DMS 273 treated with DMSO at 0.1 percent for 48 hours (cell line): Measurements from ENCODE around the gene UXS1.

Source experiments
- DNase-seq: peaks from one replicate; lab custom pipeline; 2025; lab: John Stamatoyannopoulos, UW

UXS1 gene

DNA sequence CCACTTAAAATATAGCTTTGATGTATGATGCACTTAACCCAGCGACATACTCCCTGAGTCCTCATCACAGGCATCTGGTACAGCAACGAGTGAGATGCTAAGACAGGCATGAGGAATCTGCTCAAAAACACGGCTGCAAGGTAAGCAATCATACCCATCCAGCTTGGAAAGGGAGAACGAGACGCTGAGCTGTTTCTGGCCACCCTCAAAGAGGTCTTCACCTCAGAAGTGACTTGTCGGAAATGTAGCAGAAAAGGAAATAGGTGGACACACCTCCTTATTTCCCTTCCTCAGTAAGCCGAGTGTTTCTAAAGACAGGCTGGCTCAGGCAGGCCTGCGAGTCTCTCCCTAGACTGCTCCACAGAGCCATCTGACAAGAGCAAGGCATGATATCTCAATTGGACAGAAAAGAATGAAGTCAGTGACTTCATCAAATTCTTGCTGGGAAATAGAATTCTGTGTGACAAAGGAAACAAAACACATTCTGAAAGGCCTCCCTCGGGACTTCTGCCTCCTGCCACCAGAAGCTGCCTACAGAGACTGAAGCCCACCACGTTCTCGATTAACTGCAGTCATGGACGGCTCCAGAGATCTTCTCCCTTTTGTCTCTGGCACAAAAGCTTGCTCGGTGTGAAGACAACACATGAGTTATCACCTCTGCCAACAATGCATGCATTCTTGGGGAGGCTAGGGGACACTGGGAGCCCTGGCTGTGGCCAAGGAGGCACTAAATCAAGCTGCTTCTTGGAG, 84.3 kb downstream of the UXS1 start:
- DNase-seq = no peak

DNA sequence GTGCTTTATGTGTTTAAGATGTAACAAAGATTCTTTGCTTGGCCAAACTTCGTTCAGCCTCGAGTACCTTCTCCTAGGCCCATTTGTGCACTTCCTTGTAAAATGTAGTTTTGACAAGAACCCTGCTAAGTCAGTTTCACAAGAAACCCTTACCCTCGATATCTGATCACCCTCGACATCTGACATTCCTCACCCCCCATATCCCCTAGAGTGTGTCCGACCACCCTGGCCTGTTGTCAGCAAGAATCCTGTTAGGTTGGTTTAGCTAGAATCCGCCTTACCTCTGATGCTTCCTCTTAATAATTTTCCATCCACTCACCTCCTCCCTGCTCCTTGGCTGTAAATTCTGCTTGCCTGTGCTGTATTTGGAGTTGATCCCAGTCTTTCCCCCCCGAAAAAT, 85.3 kb downstream of the UXS1 start:
- DNase-seq = no peak

DNA sequence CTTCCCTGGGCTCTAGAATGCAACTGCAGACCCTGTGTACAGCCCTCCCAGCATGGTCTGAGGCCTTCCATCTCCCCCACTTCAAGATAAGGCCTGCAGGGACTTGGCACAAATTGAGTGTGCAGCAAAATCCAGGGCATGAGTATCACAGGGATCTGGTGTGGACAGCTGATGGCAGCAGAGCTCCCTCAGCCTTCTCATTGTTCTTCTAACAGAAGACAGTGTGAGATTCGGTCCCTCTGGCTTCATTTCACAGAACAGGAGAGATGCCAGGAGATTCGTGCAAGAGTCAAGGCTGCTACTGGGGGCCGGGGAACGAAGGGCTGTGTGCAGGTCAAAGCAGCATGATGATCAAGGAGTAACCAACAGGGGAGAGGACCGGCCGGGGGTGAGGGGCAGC, 85.8 kb downstream of the UXS1 start:
- DNase-seq = no peak

DNA sequence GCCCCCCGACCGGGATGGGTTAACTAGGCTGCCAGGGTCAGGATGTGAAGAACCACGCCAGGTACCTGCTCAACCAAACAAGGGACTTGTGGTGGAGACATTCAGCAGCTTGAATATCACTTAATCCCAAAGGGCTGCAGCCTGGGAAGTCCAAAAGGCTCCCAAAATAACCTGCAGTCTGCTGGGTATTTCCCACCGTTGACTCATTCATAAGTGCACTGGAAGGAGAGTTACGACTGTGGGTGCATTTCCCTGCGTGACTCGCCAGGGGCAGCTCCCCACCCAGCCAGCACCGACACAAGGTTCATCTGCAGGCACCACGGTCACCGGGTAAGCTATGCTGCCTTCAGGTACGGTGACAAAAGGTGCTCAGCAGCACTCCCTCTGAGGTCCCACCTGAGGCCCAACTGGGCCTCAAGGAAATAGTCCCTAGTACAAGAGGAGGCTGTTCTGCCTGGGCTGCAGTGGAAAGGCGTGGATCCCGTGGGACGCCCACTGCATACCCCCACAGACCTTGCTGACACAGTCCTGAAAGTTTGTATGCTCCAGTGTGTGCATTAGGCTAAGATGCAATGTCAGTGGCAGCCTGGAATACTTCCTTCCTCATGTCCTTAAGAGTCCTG, 86.5 kb downstream of the UXS1 start:
- DNase-seq = no peak

DNA sequence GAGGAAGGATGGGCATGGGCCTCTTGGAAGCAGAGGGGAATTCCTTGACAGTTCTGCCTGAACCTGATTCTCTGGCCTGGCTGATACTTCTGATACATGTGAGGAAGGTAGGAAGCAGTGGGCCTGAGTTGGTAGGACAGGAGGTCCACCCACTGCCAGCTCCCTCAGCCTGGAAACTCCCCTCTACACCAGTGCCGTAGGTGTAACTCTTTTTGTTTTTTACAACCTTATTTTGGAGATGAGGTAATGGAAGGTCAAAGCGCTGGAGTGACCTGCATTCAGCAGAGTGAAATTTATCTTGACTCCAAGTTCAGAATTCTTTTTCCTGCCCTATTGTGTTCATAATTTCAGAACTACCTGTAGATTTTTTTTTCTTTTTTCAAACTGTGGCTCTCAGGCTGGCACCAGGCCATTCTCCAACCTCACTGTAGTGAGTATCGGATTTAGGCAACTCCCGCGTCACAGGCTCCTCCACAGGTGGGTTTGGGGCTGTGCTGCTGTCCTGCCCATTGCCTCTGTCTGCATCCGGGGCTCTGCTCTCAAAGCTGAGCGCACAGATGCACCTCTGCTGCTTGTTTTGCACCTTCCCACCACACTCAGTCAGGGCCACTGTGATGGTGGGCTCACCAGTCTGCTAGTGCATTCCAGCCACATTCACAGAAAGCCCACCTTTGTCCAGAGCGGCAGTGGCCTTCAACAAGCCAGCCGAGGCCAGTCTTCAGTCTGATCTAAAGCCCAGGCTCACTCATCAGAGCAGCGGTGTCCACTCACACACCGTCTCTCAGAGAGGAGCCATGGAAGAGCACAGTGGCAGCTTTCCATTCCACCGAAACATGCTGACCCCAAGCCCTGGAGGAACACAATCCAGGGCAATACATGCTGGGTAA, 87.2 kb downstream of the UXS1 start:
- DNase-seq = no peak

DNA sequence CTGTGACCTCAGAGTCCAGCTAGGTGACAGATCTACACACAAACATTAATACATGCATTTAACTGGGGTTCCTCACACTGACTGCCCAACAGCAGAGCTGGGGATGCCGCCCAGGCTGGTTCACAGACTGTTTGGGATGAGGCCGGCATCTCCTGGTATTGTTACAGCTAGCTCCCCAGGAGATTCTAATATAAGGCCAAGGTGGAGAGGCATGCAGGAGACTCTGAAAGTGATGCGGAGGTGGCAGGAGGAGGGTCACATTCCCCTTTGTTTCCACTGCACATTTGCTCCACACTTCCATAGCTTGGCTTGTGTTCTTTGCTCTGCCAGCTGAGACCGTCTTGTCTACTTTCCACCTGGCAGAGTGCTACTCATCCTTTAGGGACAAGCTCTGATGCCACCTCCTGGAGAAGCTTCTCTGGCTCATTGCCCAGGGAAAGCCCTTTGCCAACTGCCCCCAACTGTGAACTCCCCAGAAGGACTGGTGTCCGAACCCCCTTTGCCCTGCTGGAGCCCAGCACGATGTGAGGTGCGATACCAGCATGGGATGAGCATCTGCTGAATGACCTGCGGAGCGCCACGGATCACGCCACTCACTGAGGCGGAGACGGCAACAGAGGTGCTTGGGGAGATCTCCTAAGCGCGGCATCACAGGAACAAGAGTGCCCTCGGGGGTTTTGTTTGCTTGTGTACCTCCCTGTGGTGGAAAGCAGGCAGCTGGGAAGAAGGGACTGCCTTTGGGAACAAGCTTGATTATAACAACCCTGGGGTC, 88.8 kb downstream of the UXS1 start:
- no peak for DNase-seq

DNA sequence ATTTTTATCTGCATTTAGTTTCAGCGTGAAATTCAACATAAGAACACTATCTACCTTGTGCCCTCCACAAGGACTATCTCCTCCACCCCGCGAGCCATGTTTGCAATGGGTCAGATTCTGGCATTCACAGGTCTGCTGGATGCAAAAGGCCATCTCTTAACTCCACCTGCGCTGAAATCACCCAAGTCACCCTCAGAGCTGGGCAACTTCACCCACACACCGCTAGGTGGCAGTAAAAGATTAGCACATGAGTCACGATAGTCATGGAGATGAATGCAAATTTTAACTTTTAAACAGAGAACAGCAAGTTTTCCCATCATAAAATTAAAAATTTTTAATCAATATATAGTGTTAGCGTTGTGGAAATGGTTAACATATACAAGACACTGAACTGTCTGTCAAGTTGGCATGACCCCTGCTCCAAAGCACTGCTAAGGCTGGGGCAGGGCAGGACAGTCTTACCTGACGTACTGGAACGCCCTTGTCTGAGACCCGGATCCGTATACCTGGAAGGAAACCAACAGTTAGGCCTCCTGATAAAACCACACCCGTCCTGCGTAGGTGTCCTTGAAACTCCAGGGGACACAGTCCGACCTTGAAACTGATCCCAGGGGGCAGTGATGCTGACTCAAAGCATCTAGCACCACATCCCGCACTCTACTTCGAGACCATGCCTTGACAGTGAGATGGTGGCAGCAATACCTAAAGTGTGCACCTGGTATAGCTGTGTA, 89.6 kb downstream of the UXS1 start:
- peak; percentile 14 for DNase-seq

DNA sequence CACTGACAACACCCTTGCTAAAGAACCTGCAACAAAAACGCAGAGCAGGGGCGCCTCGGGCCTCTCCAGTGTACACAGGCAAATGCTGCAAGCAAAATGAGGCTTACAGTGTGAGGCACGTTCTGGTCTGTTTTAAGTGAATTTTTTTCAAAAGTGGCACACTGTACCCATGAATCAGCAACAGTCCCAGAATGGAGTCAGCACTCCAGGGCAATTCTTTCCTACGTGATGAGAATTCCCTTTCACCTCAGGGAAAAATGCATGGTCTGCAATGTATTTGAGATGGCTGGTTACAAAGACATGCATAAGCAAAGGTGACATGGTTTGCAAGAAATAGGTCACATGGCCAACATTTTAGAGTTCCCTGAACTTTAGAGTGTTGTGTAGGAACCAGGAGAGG, 94.4 kb downstream of the UXS1 start:
- no peak for DNase-seq

DNA sequence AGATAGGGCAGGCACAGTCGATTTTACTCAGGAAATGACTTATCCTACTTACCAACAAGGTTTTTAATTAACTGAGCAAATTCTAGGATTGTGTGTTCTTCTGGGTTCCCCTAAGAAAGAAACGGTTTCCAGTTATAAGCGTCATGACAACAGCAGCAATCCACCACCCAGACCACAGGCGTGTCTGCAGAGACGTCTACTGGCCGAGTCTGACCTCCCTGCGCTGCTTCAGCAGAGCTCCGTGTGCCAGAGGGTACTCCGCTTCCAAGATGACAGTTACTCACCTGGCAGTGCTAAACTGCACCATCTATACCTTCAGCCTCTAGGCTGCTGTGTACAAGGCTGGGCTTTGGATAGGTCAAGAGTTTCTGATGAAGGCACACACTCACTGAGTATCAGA, 95.4 kb downstream of the UXS1 start:
- DNase-seq = no peak

DNA sequence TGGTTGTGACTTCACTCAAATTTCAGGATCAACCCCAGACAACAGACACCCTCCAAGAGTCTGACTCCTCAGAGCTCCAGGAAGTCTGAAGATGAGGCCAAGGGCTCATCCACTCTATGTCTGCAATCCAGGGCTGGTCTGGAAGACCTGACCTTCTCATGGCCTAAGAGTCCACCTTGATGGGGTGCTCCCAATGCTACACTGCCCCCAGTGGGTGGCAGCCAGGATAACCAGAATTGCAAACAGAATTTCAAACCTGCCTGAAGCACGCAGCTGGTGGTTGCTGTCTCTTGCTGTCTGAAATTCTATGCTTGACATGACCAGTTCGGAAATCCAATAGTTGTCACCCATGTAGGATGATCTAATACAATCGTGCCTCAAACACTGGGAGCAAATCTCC, 96.0 kb downstream of the UXS1 start:
- DNase-seq = no peak

DNA sequence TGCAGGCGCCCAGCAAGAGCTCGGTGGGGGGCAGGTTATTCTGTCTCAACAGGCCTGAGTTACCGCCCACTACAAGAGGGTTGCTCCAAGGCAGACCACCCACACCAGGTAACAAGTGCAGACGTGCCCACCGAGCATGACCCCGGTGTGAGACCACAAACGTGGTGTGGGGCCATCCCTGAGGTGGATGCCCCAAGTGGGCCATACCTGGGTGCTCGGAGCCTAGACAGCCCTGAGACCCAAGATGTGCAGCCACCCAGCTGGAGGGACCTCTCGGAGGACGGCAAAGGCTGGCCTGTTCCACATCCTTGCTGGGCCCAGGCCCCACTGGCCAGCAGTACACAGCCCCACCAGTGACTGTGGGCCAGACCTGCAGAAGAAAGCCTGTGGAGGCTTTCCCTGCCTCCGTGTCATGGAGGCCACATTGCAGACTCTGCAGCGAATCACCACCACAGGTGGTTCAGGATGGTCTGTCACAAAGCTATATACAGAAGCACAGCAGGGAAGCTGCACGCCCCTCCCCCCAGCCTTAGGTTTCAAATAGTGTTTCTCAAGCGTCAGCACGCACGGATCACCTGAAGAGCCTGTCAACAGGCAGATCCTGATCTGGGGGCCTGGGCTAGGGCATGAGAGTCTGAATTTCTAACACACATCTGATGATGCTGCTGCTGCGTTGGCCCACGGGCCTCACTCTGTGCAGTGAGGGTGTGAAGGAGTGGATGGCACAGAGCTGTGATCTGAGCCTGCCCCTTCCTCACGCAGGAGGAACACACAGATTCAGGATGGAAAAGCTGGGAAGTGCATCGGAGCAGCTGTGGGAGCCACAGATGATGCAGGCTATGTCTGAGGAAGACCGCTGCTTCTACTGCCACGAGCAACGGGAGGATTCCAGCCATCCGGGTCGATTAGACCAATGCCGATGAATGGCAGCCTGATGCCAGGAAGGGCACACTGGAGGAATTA, 96.8 kb downstream of the UXS1 start:
- DNase-seq = no peak

DNA sequence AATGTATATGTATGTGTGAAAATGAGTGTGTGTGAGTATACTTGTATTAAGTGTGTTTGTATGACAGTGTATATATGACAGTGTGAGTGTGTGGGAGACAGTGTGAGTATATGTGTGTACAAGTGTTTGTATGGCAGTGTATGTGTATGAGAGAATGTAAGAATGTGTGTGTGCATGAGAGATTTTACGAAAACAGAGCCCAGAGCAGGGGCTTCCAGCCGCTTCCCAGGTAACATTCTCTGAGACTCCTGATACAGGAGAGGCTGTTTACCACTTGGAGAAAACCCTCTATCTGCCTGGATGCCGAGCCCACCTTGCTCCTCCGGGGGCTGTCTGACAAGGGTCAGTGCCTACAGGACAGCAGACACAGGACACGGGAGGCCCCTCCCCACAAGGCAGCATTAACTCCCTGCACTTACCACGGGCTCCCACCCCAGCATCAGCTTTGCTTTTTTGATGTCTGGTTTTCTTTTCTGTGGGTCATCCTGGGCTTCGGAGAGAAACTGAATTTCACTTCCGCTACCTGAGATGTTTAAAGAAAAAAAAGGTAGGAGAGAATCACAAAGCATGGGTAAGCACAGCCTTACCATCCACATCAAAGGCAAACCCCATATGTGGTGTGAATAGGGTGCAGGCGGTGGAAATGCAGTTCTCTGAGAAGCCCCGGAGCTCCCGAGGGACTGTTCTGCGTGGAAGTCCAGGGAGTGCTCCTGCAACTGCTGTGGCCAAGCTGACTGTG, 97.6 kb downstream of the UXS1 start:
- DNase-seq = no peak

DNA sequence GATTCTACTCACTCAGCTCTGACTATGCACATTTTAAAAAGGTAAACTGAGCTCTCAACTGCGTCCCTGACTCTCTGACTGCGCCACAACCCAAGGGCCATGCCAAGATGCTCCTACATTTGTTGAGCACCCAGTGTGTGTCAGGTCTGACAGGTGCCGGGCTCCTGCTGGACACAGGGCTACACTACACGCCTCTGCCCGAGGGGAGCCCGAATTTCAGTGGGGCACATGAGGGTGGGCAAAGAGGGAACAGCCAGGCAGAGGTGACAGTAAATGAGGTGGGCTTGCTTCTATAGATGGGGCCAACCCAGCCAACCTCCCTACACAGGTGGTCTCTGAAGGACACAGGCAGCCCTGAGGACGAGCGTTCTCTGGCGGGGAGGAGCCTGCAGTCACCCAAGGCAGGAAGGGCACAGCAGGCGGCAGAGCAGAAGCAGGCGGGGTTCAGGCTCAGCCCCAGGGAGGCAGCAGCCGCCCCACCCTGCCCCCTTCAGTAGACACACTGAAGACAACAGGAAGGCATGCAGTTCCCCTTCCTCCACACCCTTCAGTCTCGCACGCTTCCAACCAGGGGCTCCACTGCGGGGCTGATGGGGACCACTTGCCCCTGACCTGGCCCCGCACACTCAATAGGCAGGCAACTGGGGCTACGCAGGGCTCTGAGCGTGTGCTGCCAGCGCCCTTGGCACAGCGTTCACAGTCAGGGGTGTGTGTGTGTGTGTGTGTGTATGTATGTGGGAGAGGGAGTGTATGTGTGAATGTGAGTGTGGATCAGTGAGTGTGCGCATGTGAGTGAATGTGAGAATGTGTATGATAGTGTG, 98.4 kb downstream of the UXS1 start:
- DNase-seq = no peak

DNA sequence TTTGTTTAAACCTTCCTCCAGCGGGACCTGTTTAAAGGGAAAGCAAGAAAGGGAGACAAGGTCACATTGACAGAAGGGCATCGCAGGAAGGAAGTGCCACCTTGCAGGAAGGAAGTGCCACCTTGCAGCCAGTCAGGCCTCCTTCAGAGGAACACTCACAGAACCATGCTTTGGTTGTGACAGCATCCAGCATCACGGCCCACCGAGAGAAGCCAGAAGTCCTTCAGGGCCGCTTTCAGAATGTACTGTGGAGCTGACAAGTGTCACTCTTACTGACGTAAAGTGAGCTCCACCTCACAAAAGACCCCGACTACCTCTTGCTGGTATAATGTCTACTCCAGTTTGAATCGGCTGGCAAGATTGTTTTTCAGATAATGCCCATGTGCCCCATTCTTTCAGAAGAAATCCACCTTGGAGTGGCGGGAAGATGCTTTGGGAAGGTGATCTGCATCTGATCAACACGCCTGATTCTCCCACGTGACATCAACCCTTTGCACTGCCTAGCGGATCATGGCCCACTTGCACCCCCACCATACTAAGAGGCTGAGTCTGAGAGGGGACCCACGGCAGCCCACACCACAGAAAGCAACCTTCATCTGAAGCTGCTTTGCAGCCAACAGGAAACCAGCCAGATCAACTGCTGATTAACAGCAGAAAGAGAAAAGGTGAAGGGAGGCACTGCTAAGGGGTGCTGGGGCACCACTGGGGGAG, 99.8 kb downstream of the UXS1 start:
- DNase-seq = no peak

DNA sequence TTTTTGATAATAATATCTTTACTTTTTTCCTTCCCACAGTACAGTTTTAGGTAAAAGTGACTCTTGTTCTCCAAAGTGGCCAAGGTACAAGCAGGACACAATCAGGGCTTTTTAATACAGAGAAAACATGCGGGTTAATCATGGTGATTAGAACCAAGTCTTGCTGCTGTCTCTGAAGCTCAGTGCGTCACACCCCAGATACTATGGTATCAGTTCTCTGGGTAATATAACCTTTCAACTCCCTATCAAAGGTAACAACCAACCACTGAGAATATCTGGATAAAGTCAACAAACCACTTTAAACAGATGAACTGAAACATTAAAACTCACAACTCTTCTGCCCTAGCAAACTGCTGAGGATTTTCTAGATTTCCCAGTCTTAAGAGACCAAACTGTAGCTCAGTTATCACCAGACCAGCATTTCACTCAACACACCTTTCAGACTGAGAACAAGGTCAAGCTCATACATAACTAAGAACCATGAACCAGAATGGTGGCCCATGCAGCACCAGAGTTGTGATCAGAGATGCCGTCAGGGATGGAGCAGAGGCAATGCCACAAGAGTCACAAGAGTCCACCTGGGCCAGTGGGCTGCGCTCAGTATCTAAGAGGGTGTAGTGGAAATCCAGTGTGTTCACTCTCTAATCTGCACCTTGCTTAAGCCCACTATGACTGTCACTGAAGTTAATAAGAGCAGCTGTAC, 103.0 kb downstream of the UXS1 start:
- DNase-seq = no peak

DNA sequence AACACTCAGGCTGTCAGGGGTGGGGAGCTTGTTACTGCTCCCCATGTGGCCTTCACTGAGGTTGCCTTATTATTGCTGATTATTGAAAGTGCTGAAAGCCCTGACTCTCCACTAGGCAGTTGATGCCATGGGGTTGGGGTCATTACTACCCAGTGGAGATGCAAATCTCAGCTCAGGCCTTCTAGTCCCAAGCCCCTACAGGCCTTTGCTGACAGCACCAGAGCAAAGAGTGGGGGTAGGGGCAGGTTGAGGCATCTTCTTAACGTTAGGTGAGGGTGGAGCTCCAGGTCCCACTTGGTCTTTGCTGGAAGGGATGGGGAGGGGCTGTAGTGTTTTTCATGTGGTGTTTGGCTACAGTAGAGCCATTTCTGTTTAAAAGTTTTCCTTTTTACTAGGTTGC, 104.5 kb downstream of the UXS1 start:
- no peak for DNase-seq

DNA sequence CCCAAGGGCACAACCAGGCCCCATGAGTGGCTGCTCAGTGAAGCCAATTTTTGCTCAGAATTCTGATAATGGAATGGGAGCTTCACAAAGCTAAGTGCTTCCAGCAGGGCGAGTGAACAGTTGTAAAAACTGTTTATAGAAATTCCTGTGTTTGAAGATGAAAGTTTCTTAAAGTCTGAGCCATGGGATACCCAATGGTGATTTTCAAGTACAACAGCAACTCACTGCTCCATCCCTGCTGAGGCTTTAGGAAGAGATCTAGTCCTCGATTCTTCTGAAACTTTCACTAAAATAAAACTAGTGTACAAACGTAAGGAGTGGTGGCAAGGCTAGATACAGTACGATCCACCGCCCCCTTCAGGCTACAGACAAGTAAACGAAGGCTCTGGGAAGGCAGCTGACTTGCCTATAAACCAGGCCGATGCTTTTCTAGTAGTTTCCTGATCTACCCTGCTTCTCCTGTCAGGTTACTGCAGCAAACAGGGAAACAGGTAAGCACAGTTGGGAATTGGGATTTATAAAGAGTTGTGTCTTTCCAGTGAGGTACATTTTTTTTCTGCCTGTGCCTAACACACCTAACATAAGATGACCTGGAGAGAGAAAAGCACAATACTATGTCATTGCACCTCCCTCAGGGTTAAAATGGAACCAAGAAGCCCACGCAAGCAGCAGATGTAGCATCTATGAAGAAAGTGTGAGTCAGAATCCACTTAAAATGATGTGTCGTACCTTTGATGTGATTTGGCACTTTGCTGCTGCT, 108.7 kb downstream of the UXS1 start:
- no peak for DNase-seq
